OCI-LY1 (cell line): Measurements from ENCODE around the gene RHOB.

Source experiments
- H2AFZ ChIP-seq: fragments of 200-600 bp; sonication (generic), shearing (Covaris generic); 2 replicates; pipeline ENCODE4 v1.6.0; 2014; ENCODE audit warnings: antibody characterized with exemption, mild to moderate bottlenecking, low read length
- H3F3A ChIP-seq: fragments of 200-600 bp; sonication (generic), shearing (Covaris generic); 2 replicates; pipeline ENCODE4 v1.6.0; 2014; ENCODE audit warnings: mild to moderate bottlenecking, antibody characterized with exemption, low read length, moderate library complexity; ENCODE audit not compliant: insufficient read depth
- H3K27ac ChIP-seq: fragments of 200-600 bp; sonication (generic); 2 replicates; pipeline ENCODE4 v1.5.1; 2014; ENCODE audit warnings: low read length, mixed run types, mild to moderate bottlenecking, low read depth; ENCODE audit not compliant: poor library complexity, severe bottlenecking
- H3K27me3 ChIP-seq: fragments of 200-600 bp; sonication (generic); 2 replicates; pipeline ENCODE4 v1.6.0; 2014; ENCODE audit warnings: antibody characterized with exemption, mild to moderate bottlenecking, low read length, moderate library complexity; ENCODE audit not compliant: insufficient read depth
- H3K36me3 ChIP-seq: fragments of 200-600 bp; sonication (generic); 2 replicates; pipeline ENCODE4 v1.6.1; 2014; ENCODE audit warnings: mild to moderate bottlenecking, antibody characterized with exemption, low read length, moderate library complexity, mixed read lengths; ENCODE audit not compliant: insufficient read depth
- H3K4me1 ChIP-seq: fragments of 200-600 bp; sonication (generic); 2 replicates; pipeline ENCODE4 v1.5.1; 2014; ENCODE audit warnings: mild to moderate bottlenecking, low read length, moderate library complexity; ENCODE audit not compliant: insufficient read depth, severe bottlenecking
- H3K4me2 ChIP-seq: fragments of 200-600 bp; sonication (generic), shearing (Covaris generic); 2 replicates; pipeline ENCODE4 v1.6.1; 2014; ENCODE audit warnings: low read length
- H3K4me3 ChIP-seq: fragments of 200-600 bp; sonication (generic); 2 replicates; pipeline ENCODE4 v1.5.1; 2014; ENCODE audit warnings: low read length, low read depth, mild to moderate bottlenecking, mixed read lengths; ENCODE audit not compliant: poor library complexity, severe bottlenecking
- H3K79me2 ChIP-seq: fragments of 200-600 bp; shearing (Covaris generic); 2 replicates; pipeline ENCODE4 v1.6.1; 2016; ENCODE audit warnings: mixed run types, low read length, mixed read lengths; ENCODE audit not compliant: insufficient read depth
- H3K9ac ChIP-seq: fragments of 200-600 bp; sonication (generic), shearing (Covaris generic); 2 replicates; pipeline ENCODE4 v1.6.1; 2014; ENCODE audit warnings: mild to moderate bottlenecking, low read length, mixed read lengths
- H3K9me2 ChIP-seq: fragments of 200-600 bp; sonication (generic), shearing (Covaris generic); 2 replicates; pipeline ENCODE4 v1.6.1; 2014; ENCODE audit warnings: low read depth, mild to moderate bottlenecking, low read length, mixed read lengths
- H3K9me3 ChIP-seq: fragments of 200-600 bp; shearing (Covaris generic); 2 replicates; pipeline ENCODE4 v1.6.1; 2014; ENCODE audit warnings: low read length, mixed read lengths
- H4K20me1 ChIP-seq: fragments of 200-600 bp; sonication (generic), shearing (Covaris generic); 2 replicates; pipeline ENCODE4 v1.6.0; 2016; ENCODE audit warnings: mild to moderate bottlenecking, low read length; ENCODE audit not compliant: insufficient read depth
- CTCF ChIP-seq: fragments of 200-600 bp; sonication (generic), shearing (Covaris generic); IDR thresholded peaks from 2 replicates; pipeline ENCODE4 v1.5.1; 2017; ENCODE audit warnings: mild to moderate bottlenecking, antibody characterized with exemption, low read length, moderate library complexity, mixed read lengths
- EZH2 ChIP-seq: fragments of 200-600 bp; sonication (generic), shearing (Covaris generic); IDR thresholded peaks from 2 replicates; pipeline ENCODE4 v1.8.0; 2017; ENCODE audit warnings: borderline replicate concordance, mixed run types, mild to moderate bottlenecking, antibody characterized with exemption, low read length, moderate library complexity, mixed read lengths

The RHOB gene

GRCh38 chr2:20485612-20486388 is 38.9 kb downstream of the RHOB start:
- no peak overlapping the region for H3K4me3 ChIP-seq
- no peak for TF ChIP-seq EZH2
- no peak for TF ChIP-seq CTCF

GRCh38 chr2:20486571-20486970 is 39.7 kb downstream of the RHOB start:
- Histone ChIP-seq H2AFZ (no peak overlapping the region), H3K4me1 (no peaks in the 10 kb centered on the region), H3K27me3 (peaks cover 12% of the 10 kb centered on the region; the same call in 1 of the 2 replicates), H3K9me2 (no peaks in the 10 kb centered on the region), H3K4me2 (no peak overlapping the region), H3K9ac (no peak overlapping the region), H3K36me3 (no peaks in the 10 kb centered on the region), H3K27ac (no peak overlapping the region), H3K79me2 (no peaks in the 10 kb centered on the region), H3F3A (no peaks in the 10 kb centered on the region), H3K9me3 (no peaks in the 10 kb centered on the region), H4K20me1 (no peaks in the 10 kb centered on the region), H3K4me3 (no peak overlapping the region)
- no peak for TF ChIP-seq EZH2
- no peak for TF ChIP-seq CTCF

More at GRCh38 chr2:20485612-20486388, 38.9 kb downstream of the RHOB start:
- no peak overlapping the region for H2AFZ ChIP-seq
- H3K4me1 ChIP-seq: no peaks in the 10 kb centered on the region
- peaks cover 12% of the 10 kb centered on the region; the same call in 1 of the 2 replicates for H3K27me3 ChIP-seq
- no peaks in the 10 kb centered on the region for H3K79me2 ChIP-seq
- H3K4me2 ChIP-seq: no peak overlapping the region
- no peak overlapping the region for H3K9ac ChIP-seq
- H3K9me2 ChIP-seq: no peaks in the 10 kb centered on the region
- H3K9me3 ChIP-seq: no peaks in the 10 kb centered on the region
- no peaks in the 10 kb centered on the region for H4K20me1 ChIP-seq
- H3F3A ChIP-seq: no peaks in the 10 kb centered on the region
- no peaks in the 10 kb centered on the region for H3K36me3 ChIP-seq
- no peak overlapping the region for H3K27ac ChIP-seq

GRCh38 chr2:20487030-20487391 is 40.1 kb downstream of the RHOB start:
- no peaks in the 10 kb centered on the region for H3K36me3 ChIP-seq
- TF ChIP-seq EZH2 (no peak), CTCF (no peak)
- H3K4me1 ChIP-seq: no peaks in the 10 kb centered on the region
- H3K9me3 ChIP-seq: no peaks in the 10 kb centered on the region
- no peak overlapping the region for H3K9ac ChIP-seq
- H3K27ac ChIP-seq: no peak overlapping the region
- no peak overlapping the region for H2AFZ ChIP-seq
- no peaks in the 10 kb centered on the region for H4K20me1 ChIP-seq
- peaks cover 12% of the 10 kb centered on the region; the same call in 1 of the 2 replicates for H3K27me3 ChIP-seq
- H3K79me2 ChIP-seq: no peaks in the 10 kb centered on the region
- no peaks in the 10 kb centered on the region for H3F3A ChIP-seq
- H3K4me2 ChIP-seq: no peak overlapping the region
- H3K9me2 ChIP-seq: no peaks in the 10 kb centered on the region
- no peak overlapping the region for H3K4me3 ChIP-seq
